H1 (cell line): ENCODE data around the gene OSBPL6. TPM values are rescaled to one million over a fixed set of nuclear protein-coding genes. Genes with fewer than 3 reads are reported as not detected.
"Not testable (repeated sequence)": the region's sequence is repeated elsewhere in the genome, so short reads cannot be mapped to it uniquely, and the experiment has no call there.

Source experiments
- CTCF ChIA-PET: fragments of 300-600 bp; sonication (Branson Sonifier 250); formaldehyde crosslinking; loops from one replicate; lab custom pipeline; 2021; ENCODE audit not compliant: partially characterized antibody; lab: Charles Lee
- POLR2A ChIA-PET: fragments of 300-600 bp; sonication (Branson Sonifier 250); formaldehyde crosslinking; loops from one replicate; lab custom pipeline; 2021; ENCODE audit warnings: inconsistent platforms; ENCODE audit not compliant: partially characterized antibody; lab: Charles Lee
- DNase-seq, 2 experiments: peaks; one replicate each; pipeline versions ENCODE4 v3.0.0 to v3.0.0-alpha.2; 2010 to 2022; ENCODE audit warnings: low spot score in 2 of 2, low read depth in 1 of 2, mixed read lengths in 1 of 2
- FAIRE-seq: peaks from 2 replicates; lab custom pipeline; 2011; peaks lifted over from hg19 to GRCh38; lab: Jason Lieb, UNC
- H2AFZ ChIP-seq: 2 replicates; pipeline ENCODE4 v1.8.1; 2012; ENCODE audit warnings: low read length, inconsistent platforms
- H2AK5ac ChIP-seq: 2 replicates; pipeline ENCODE4 v1.6.1; 2013; ENCODE audit warnings: low read depth, low read length
- H2BK120ac ChIP-seq: replicated peaks from 2 replicates; pipeline ENCODE3; 2013; ENCODE audit warnings: low read depth, low read length, inconsistent platforms
- H2BK12ac ChIP-seq: 2 replicates; pipeline ENCODE4 v1.6.1; 2013; ENCODE audit warnings: low read depth, low read length
- H2BK15ac ChIP-seq: 2 replicates; pipeline ENCODE4 v1.6.1; 2013; ENCODE audit warnings: low read length
- H2BK20ac ChIP-seq: 2 replicates; pipeline ENCODE4 v1.6.1; 2013; ENCODE audit warnings: low read length
- H2BK5ac ChIP-seq: 2 replicates; pipeline ENCODE4 v1.6.1; 2013; ENCODE audit warnings: low read depth, low read length
- H3K14ac ChIP-seq: 2 replicates; pipeline ENCODE4 v1.6.1; 2013; ENCODE audit warnings: inconsistent platforms; ENCODE audit not compliant: insufficient read length
- H3K18ac ChIP-seq: 2 replicates; pipeline ENCODE4 v1.6.1; 2013; ENCODE audit warnings: low read length; ENCODE audit errors: extremely low read depth
- H3K23ac ChIP-seq: 2 replicates; pipeline ENCODE4 v1.6.1; 2013; ENCODE audit warnings: inconsistent platforms; ENCODE audit not compliant: insufficient read length
- H3K23me2 ChIP-seq: 2 replicates; pipeline ENCODE4 v1.6.1; 2013; ENCODE audit warnings: low read depth, low read length
- H3K27ac ChIP-seq: 2 replicates; pipeline ENCODE4 v1.6.1; 2011; ENCODE audit warnings: low read depth, low read length, inconsistent platforms
- H3K27me3 ChIP-seq, 4 experiments: replicated peaks in 1 of 4; 1 replicate in 1 of 4; 2 replicates in 3 of 4; pipeline versions ENCODE4 v1.6.1 to v1.8.1; 2011 to 2013; ENCODE audit warnings: low read length in 3 of 4, mild to moderate bottlenecking in 3 of 4, inconsistent platforms in 2 of 4, mixed read lengths in 2 of 4, moderate library complexity in 1 of 4; ENCODE audit not compliant: control insufficient read depth in 3 of 4, insufficient read depth in 3 of 4; ENCODE audit errors: extremely low read depth in 1 of 4
- H3K36me3 ChIP-seq, 4 experiments: 2 replicates each; pipeline versions ENCODE4 v1.6.1 to v1.8.1; 2011 to 2013; ENCODE audit warnings: mild to moderate bottlenecking in 4 of 4, low read length in 3 of 4, moderate library complexity in 2 of 4, control low read depth in 1 of 4, inconsistent platforms in 1 of 4; ENCODE audit not compliant: insufficient read depth in 4 of 4, control insufficient read depth in 2 of 4
- H3K4ac ChIP-seq: replicated peaks from 2 replicates; pipeline ENCODE3; 2013; ENCODE audit warnings: low read length, low read depth, mixed read lengths, inconsistent platforms; ENCODE audit not compliant: insufficient read length
- H3K4me1 ChIP-seq, 4 experiments: replicated peaks in 1 of 4; 1 replicate in 1 of 4; 2 replicates in 3 of 4; pipeline versions ENCODE4 v1.6.1 to v1.8.1; 2011 to 2013; ENCODE audit warnings: low read length in 3 of 4, inconsistent platforms in 2 of 4, mixed read lengths in 1 of 4; ENCODE audit not compliant: insufficient read depth in 4 of 4, control insufficient read depth in 3 of 4
- H3K4me2 ChIP-seq, 2 experiments: 2 replicates each; pipeline versions ENCODE4 v1.6.1 to v1.8.1; 2011 to 2013; ENCODE audit warnings: low read depth in 2 of 2, low read length in 2 of 2, control low read depth in 1 of 2, inconsistent platforms in 1 of 2, mild to moderate bottlenecking in 1 of 2; ENCODE audit not compliant: insufficient read depth in 1 of 2
- H3K4me3 ChIP-seq, 4 experiments: fragments of 200-600, 300-600 bp in 1 of 4; sonication (generic), shearing (Covaris generic), sonication (Bioruptor Twin) in 1 of 4; 2 replicates each; pipeline versions ENCODE4 v1.5.1 to v1.8.1; 2011 to 2016; ENCODE audit warnings: low read length in 4 of 4, low read depth in 3 of 4, control low read depth in 2 of 4, inconsistent platforms in 2 of 4, mild to moderate bottlenecking in 2 of 4, mixed read lengths in 1 of 4, moderate library complexity in 1 of 4; ENCODE audit not compliant: insufficient read depth in 2 of 4; ENCODE audit errors: extremely low read depth in 1 of 4
- H3K56ac ChIP-seq: replicated peaks from 2 replicates; pipeline ENCODE3; 2013; ENCODE audit warnings: low read depth, mild to moderate bottlenecking, mixed read lengths, low read length, inconsistent platforms; ENCODE audit not compliant: insufficient read length
- H3K79me1 ChIP-seq: 2 replicates; pipeline ENCODE4 v1.6.1; 2013; ENCODE audit warnings: low read depth, low read length, control low read depth
- H3K79me2 ChIP-seq, 2 experiments: 2 replicates each; pipeline versions ENCODE4 v1.6.1 to v1.8.1; 2012 to 2013; ENCODE audit warnings: low read length in 2 of 2, mild to moderate bottlenecking in 2 of 2, inconsistent platforms in 1 of 2; ENCODE audit not compliant: insufficient read depth in 2 of 2, control insufficient read depth in 1 of 2
- H3K9ac ChIP-seq, 4 experiments: replicated peaks in 1 of 4; 1 replicate in 1 of 4; 2 replicates in 3 of 4; pipeline versions ENCODE4 v1.6.1 to v1.8.1; 2011 to 2013; ENCODE audit warnings: low read depth in 3 of 4, low read length in 3 of 4, control low read depth in 2 of 4, mild to moderate bottlenecking in 2 of 4, moderate library complexity in 2 of 4, inconsistent platforms in 1 of 4; ENCODE audit errors: extremely low read depth in 1 of 4
- H3K9me3 ChIP-seq, 2 experiments: 2 replicates each; pipeline versions ENCODE4 v1.6.1 to v1.8.1; 2012 to 2013; ENCODE audit warnings: mild to moderate bottlenecking in 2 of 2, moderate library complexity in 2 of 2, control low read depth in 1 of 2, inconsistent platforms in 1 of 2, low read depth in 1 of 2, low read length in 1 of 2, mixed read lengths in 1 of 2; ENCODE audit not compliant: insufficient read depth in 2 of 2
- H4K20me1 ChIP-seq, 2 experiments: replicated peaks in 1 of 2; 2 replicates each; pipeline versions ENCODE3 to v1.8.1; 2011 to 2013; ENCODE audit warnings: inconsistent platforms in 2 of 2, low read length in 2 of 2, mild to moderate bottlenecking in 1 of 2; ENCODE audit not compliant: insufficient read depth in 2 of 2, control insufficient read depth in 1 of 2
- H4K5ac ChIP-seq: 2 replicates; pipeline ENCODE4 v1.6.1; 2013; ENCODE audit warnings: low read length, low read depth, mixed read lengths, inconsistent platforms; ENCODE audit not compliant: insufficient read length
- H4K8ac ChIP-seq: 2 replicates; pipeline ENCODE4 v1.8.0; 2013; ENCODE audit warnings: mild to moderate bottlenecking, moderate library complexity, low read length, inconsistent platforms; ENCODE audit not compliant: insufficient read depth; ENCODE audit errors: extremely low read depth
- H4K91ac ChIP-seq: replicated peaks from 2 replicates; pipeline ENCODE3; 2013; ENCODE audit warnings: low read length, mixed read lengths, inconsistent platforms; ENCODE audit not compliant: insufficient read length
- ASH2L ChIP-seq: fragments of 200-600, 300-600 bp; sonication (generic); IDR thresholded peaks from one replicate; pipeline ENCODE4 v1.7.1; 2017; ENCODE audit warnings: low read length
- FOSL1 ChIP-seq: IDR thresholded peaks from 2 replicates; pipeline ENCODE4 v1.6.1; 2011; ENCODE audit warnings: mild to moderate bottlenecking, low read depth, low read length, moderate library complexity; ENCODE audit not compliant: insufficient read depth
- POLR2A ChIP-seq, 2 experiments: IDR thresholded peaks; 1 replicate in 1 of 2; 2 replicates in 1 of 2; pipeline ENCODE4 v1.6.1; 2011; ENCODE audit warnings: low read depth in 2 of 2, low read length in 2 of 2, mild to moderate bottlenecking in 2 of 2; ENCODE audit errors: control extremely low read depth in 1 of 2
- POLR2AphosphoS5 ChIP-seq: IDR thresholded peaks from 2 replicates; pipeline ENCODE4 v1.6.1; 2011; ENCODE audit warnings: low read depth, low read length
- RXRA ChIP-seq: IDR thresholded peaks from 2 replicates; pipeline ENCODE4 v1.6.1; 2011; ENCODE audit warnings: low read depth, mild to moderate bottlenecking, low read length, moderate library complexity; ENCODE audit not compliant: insufficient read depth
- WGBS, 2 experiments: shearing (Covaris generic) in 1 of 2; methylation state at CpG; one replicate each; pipeline versions ENCODE4 v1.1.6 to v1.1.7; 2013 to 2015; ENCODE audit warnings: low lambda C conversion rate in 2 of 2, mixed read lengths in 2 of 2, inconsistent platforms in 1 of 2, low coverage in 1 of 2, missing lambda C conversion rate in 1 of 2; ENCODE audit not compliant: insufficient replicate concordance in 2 of 2, insufficient coverage in 1 of 2, insufficient read length in 1 of 2; ENCODE audit errors: extremely low coverage in 1 of 2, missing lambda C conversion rate in 1 of 2; 5-methylcytosine and 5-hydroxymethylcytosine counted together
- polyA plus RNA-seq, 7 experiments: library from polyadenylated mRNA; depleted of rRNA in 3 of 7; stranded (reverse) in 5 of 7; unstranded in 2 of 7; fragments of >200 nt in 5 of 7; fragments of 200-250 nt in 2 of 7; gene quantifications; 1 replicate in 5 of 7; 2 replicates in 1 of 7; 4 replicates in 1 of 7; pipeline versions ENCODE4 v1.2.1 to v1.2.3, GENCODE V29; 2011 to 2013; ENCODE audit warnings: missing spikeins in 2 of 7, mixed read lengths in 2 of 7
- total RNA-seq: library from RNA; stranded (reverse); fragmentation: NEBNext Ultra II Directional; extraction: Animal tissue kit (Norgen Biotek cat#: 25700); gene quantifications from 2 replicates; pipeline ENCODE4 v1.2.1, GENCODE V29; 2021
- TF ChIP-seq, protein P1 (sequence below), 3 experiments: IDR thresholded peaks; 1 replicate in 2 of 3; 2 replicates in 1 of 3; pipeline versions ENCODE4 v1.5.1 to v1.6.1; 2011; ENCODE audit warnings: low read length in 3 of 3, mild to moderate bottlenecking in 3 of 3, inconsistent platforms in 2 of 3, low read depth in 1 of 3, moderate library complexity in 1 of 3; ENCODE audit not compliant: insufficient read depth in 1 of 3; ENCODE audit errors: control extremely low read depth in 1 of 3

The OSBPL6 gene
- total and polyA plus RNA-seq, 2 of the 8 experiments (the other 6 are each of a cell fraction or from before 2014, with no cell fraction given): 1.7 to 5.6 TPM

DNA sequence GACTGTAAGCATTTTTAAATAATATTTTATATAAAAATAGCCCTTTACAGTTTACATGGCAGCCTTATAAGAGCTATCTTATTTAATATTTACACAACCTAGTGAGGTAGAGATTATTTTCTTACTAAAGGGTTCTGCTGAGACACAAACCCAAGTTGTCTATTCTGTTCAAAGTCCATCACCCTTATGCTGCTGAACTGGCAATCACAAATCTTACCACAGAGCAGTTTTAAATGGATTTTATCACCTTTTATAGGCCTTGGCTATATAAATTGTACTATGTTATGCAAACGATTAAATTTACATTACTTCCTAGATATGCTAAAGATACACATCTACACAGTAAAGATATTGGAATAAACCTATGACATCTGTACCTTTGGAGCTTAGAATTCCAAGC lies 41.3 kb upstream of the OSBPL6 start (continued):
- TF ChIP-seq, protein P1, sequence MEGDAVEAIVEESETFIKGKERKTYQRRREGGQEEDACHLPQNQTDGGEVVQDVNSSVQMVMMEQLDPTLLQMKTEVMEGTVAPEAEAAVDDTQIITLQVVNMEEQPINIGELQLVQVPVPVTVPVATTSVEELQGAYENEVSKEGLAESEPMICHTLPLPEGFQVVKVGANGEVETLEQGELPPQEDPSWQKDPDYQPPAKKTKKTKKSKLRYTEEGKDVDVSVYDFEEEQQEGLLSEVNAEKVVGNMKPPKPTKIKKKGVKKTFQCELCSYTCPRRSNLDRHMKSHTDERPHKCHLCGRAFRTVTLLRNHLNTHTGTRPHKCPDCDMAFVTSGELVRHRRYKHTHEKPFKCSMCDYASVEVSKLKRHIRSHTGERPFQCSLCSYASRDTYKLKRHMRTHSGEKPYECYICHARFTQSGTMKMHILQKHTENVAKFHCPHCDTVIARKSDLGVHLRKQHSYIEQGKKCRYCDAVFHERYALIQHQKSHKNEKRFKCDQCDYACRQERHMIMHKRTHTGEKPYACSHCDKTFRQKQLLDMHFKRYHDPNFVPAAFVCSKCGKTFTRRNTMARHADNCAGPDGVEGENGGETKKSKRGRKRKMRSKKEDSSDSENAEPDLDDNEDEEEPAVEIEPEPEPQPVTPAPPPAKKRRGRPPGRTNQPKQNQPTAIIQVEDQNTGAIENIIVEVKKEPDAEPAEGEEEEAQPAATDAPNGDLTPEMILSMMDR (IDR thresholded peaks at IDR 0.05; ENCODE audit: control extremely low read depth in 1 of 3, insufficient read depth in 1 of 3, low read depth in 1 of 3, low read length in 3 of 3): no peak
- TF ChIP-seq FOSL1 (no peak), POLR2A (IDR thresholded peaks at IDR 0.05; ENCODE audit: control extremely low read depth in 1 of 2, low read depth in 2 of 2, low read length in 2 of 2) (no peak), POLR2AphosphoS5 (no peak), ASH2L (no peak), RXRA (no peak)

DNA sequence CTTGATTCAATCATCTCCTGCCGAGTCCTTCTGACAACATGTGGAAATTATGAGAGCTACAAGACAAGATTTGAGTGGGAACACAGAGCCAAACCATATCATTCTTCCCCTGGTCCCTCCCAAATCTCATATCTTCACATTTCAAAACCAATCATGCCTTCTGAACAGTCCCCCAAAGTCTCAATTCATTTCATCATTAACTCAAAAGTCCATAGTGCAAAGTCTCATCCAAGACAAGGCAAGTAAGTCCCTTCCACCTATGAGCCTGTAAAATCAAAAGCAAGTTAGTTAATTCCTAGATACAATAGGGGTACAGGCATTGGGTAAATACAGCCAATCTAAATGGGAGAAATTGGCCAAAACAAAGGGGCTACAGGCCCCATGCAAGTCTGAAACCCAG lies 40.4 kb upstream of the OSBPL6 start:
- H3K9me3 ChIP-seq, H3K4me1 ChIP-seq, H3K23me2 ChIP-seq, H2BK15ac ChIP-seq, H2BK20ac ChIP-seq, H4K8ac ChIP-seq, H3K9ac ChIP-seq, H3K4me3 ChIP-seq, H2BK120ac ChIP-seq, H4K91ac ChIP-seq, H3K56ac ChIP-seq, H3K18ac ChIP-seq, H3K27me3 ChIP-seq, H2AK5ac ChIP-seq, H3K27ac ChIP-seq, H4K5ac ChIP-seq, H2AFZ ChIP-seq, H3K79me2 ChIP-seq, H3K4ac ChIP-seq, H3K4me2 ChIP-seq, H2BK5ac ChIP-seq, H3K14ac ChIP-seq, FAIRE-seq, H3K79me1 ChIP-seq, H3K23ac ChIP-seq, H4K20me1 ChIP-seq, H3K36me3 ChIP-seq, H2BK12ac ChIP-seq, DNase-seq: not testable (repeated sequence)
- CTCF ChIA-PET: interaction anchor here (0.8 to 2.7 kb wide), 3 partner anchors 20 to 54 kb away, joined by 3 to 10 read pairs (median 4); no protein-coding TSS in a partner anchor
- POLR2A ChIA-PET: interaction anchor here (1.2 to 1.5 kb wide), 2 partner anchors 14 to 297 kb away, joined by 3 read pairs; partner anchors contain the start of genes PJVK and PRKRA
- 83% methylated on average over 1 of the region's 1 CpG; no CpG with 5 or more reads in 1 of the 2 experiments for WGBS, 2 experiments
